PFSK-1 (cell line): ENCODE measurements around the gene UMODL1.

Source experiments
- FOXP2 ChIP-seq: optimal IDR thresholded peaks from 2 replicates; pipeline ENCODE3; 2011; ENCODE audit warnings: borderline replicate concordance, control low read depth, inconsistent platforms; ENCODE audit not compliant: insufficient read depth; ENCODE audit errors: extremely low read length, extremely low read depth
- POLR2AphosphoS5 ChIP-seq: IDR thresholded peaks from 2 replicates; pipeline ENCODE4 v1.6.1; 2012; ENCODE audit warnings: low read depth, mild to moderate bottlenecking, control low read depth, low read length, moderate library complexity
- SIN3A ChIP-seq: IDR thresholded peaks from 2 replicates; pipeline ENCODE4 v1.6.1; 2012; ENCODE audit warnings: mild to moderate bottlenecking, low read length, moderate library complexity, borderline replicate concordance; ENCODE audit not compliant: insufficient read depth
- TAF1 ChIP-seq: IDR thresholded peaks from 2 replicates; pipeline ENCODE4 v1.6.1; 2012; ENCODE audit warnings: low read length, control low read depth, borderline replicate concordance; ENCODE audit not compliant: insufficient read depth
- TF ChIP-seq, protein P1 (sequence below), 2 experiments: IDR thresholded peaks; 2 replicates each; pipeline versions ENCODE4 v1.6.1 to v1.8.0; 2011 to 2012; ENCODE audit warnings: low read depth in 2 of 2, low read length in 2 of 2, control low read depth in 1 of 2, inconsistent platforms in 1 of 2, mild to moderate bottlenecking in 1 of 2, moderate library complexity in 1 of 2; ENCODE audit not compliant: insufficient read depth in 1 of 2

UMODL1 gene

DNA sequence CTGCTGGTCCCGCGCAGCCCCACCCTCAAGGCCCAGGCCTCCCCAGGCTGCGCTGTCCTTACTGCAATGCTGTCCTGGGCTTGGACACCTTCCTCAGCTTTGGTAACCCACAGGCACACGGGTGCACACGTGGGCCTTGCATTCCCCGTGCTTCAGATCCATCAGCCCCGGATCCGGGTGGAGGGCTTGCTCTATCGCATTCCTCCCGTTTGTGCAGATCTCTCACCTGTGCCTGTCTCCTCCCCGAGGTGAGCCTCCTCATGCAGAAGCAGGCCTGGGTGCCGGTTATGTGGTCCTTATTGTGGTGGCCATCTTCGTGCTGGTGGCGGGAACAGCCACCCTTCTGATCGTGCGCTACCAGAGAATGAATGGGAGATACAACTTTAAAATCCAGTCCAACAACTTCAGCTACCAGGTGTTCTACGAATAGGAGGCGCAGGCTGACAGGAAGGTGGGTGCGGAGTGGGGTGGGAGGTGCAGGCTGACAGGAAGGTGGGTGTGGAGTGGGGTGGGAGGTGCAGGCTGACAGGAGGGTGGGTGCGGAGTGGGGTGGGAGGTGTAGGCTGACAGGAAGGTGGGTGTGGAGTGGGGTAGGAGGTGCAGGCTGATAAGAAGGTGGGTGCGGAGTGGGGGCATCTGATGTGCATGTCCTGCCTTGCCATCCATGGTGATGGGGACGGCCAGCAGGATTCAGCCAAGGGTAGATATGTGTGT, 66.2 kb downstream of the UMODL1 start:
- TF ChIP-seq, protein P1, sequence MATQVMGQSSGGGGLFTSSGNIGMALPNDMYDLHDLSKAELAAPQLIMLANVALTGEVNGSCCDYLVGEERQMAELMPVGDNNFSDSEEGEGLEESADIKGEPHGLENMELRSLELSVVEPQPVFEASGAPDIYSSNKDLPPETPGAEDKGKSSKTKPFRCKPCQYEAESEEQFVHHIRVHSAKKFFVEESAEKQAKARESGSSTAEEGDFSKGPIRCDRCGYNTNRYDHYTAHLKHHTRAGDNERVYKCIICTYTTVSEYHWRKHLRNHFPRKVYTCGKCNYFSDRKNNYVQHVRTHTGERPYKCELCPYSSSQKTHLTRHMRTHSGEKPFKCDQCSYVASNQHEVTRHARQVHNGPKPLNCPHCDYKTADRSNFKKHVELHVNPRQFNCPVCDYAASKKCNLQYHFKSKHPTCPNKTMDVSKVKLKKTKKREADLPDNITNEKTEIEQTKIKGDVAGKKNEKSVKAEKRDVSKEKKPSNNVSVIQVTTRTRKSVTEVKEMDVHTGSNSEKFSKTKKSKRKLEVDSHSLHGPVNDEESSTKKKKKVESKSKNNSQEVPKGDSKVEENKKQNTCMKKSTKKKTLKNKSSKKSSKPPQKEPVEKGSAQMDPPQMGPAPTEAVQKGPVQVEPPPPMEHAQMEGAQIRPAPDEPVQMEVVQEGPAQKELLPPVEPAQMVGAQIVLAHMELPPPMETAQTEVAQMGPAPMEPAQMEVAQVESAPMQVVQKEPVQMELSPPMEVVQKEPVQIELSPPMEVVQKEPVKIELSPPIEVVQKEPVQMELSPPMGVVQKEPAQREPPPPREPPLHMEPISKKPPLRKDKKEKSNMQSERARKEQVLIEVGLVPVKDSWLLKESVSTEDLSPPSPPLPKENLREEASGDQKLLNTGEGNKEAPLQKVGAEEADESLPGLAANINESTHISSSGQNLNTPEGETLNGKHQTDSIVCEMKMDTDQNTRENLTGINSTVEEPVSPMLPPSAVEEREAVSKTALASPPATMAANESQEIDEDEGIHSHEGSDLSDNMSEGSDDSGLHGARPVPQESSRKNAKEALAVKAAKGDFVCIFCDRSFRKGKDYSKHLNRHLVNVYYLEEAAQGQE (IDR thresholded peaks at IDR 0.05; ENCODE audit: insufficient read depth in 1 of 2, low read depth in 2 of 2, low read length in 2 of 2) = no peak
- no peak for TF ChIP-seq SIN3A
- no peak for TF ChIP-seq TAF1
- TF ChIP-seq FOXP2 = no peak
- TF ChIP-seq POLR2AphosphoS5 = no peak

DNA sequence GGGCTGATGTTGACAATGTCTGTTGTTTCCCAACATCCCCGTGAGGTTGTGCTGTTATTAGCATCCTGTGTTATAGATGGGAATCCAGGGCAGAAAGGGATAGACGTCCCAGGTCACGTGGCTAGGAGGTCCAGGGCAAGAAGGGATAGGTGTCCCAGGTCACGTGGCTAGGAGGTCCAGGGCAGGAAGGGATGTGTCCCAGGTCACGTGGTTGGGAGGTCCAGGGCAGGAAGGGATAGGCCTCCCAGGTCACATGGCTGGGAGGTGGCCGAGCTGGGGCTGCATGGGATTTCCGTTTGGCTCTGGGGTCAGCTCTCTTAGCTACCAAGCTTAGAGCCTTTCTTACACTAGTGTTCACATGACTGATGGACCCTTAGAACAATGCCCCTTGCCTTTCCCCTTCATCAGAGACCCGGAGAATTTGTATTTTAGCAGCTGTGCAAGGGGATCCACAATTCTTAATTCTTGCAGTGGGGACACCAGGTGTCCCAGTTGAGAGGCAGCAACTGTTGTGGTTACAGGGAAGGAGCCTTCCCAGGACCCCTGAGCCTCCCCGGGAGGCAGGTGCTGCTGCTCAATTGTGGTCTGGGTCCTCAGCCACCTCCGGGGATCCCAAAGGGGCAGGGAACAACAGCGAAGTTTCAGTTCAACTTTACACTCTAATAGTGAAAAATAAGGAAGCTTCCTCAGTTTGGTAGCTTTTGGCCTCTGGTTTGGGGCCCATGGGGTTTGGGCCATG, 69.2 kb downstream of the UMODL1 start:
- no peak for TF ChIP-seq FOXP2
- TF ChIP-seq POLR2AphosphoS5 = no peak
- no peak for TF ChIP-seq TAF1
- TF ChIP-seq SIN3A = no peak
- TF ChIP-seq, protein P1 (IDR thresholded peaks at IDR 0.05; ENCODE audit: insufficient read depth in 1 of 2, low read depth in 2 of 2, low read length in 2 of 2) = no peak

DNA sequence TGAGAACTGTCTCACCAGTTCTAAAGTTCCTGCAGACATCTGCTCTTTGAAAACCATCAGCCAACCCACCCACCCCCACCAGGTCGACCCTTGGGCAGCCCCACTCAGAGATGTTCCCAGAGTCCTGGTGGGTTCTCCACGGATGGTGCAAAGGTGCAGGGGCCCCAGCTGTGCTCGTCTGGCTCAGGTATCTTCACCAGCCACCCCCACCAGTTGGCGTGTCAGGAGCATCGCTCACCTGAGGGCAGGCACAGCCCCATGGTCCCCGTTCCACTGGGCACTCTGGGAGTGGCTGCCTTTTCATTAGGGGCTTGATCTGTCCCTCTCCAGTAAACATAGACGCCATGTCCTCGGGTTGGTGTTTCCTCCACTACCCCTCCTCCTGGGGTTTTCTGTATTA, 70.5 kb downstream of the UMODL1 start:
- TF ChIP-seq FOXP2 (no peak), TAF1 (no peak), SIN3A (no peak), POLR2AphosphoS5 (no peak)
- TF ChIP-seq, protein P1 (IDR thresholded peaks at IDR 0.05; ENCODE audit: insufficient read depth in 1 of 2, low read depth in 2 of 2, low read length in 2 of 2) = no peak

DNA sequence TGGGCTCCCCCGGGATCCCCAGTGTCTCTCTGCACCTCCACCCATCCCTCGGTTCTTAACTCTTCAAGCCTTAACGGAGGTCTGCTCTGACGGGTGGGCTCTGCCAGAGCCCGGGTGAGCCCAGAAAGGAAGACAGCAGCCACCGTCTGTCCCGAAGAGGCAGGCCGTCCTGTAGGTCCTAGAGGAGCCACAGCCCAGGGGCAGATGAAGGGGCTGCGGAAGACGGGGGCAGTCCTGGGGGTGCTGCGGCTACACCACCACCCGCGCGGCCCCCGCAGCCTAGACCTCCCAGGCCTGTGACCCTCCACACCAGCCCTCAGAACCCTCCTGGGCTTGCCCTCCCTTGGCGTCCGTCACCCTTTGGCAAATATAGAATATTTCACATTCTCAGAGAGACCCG, 71.0 kb downstream of the UMODL1 start:
- TF ChIP-seq TAF1 (no peak), FOXP2 (no peak), POLR2AphosphoS5 (no peak), SIN3A (no peak)
- TF ChIP-seq, protein P1 (IDR thresholded peaks at IDR 0.05; ENCODE audit: insufficient read depth in 1 of 2, low read depth in 2 of 2, low read length in 2 of 2) = no peak
